Measurements from ENCODE around the gene TNFRSF9.

DNA sequence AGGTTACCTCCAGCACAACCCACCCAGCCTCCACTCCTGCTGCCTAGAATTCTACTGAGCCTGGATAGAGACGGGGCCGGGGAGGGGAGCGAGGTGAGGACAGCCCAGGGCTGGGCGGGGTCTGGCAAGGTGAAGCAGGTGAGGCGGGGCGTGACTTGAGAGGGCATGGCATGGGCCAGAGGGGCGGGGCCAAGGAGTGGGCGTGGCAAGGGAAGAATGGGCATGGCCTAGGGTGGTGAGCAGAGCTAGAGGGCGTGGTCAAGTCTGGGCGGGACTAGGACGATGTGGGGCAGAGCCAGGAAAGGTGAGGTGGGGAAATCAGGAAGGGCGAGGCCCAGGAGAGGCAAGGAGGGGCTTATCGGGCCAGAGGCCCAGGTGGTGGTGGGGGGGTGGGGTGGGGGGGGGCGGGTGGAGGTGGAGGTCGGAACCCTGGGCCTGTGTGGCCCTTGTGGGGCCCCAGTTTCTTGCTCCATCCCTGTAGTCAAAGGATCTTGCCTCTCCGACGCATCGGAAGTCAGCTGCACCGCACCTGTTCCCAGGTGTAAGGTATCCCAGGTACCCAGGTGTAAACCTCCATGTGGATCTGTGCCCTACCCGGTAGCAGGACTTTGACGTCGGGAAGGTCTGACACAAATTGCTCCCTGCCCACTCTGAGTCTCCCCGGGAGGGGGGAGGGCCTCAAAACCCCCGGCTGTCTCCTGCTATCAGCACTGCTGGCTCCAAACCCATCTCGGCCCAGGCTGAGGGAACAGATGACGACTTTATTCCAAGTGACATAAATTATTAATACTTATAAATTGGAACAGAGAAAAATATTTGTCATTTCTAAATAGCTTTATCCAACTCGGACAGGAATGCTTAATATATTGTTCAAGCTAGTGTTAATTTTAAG lies 54.9 kb downstream of the TNFRSF9 start:
- TF ChIP-seq, protein P1, sequence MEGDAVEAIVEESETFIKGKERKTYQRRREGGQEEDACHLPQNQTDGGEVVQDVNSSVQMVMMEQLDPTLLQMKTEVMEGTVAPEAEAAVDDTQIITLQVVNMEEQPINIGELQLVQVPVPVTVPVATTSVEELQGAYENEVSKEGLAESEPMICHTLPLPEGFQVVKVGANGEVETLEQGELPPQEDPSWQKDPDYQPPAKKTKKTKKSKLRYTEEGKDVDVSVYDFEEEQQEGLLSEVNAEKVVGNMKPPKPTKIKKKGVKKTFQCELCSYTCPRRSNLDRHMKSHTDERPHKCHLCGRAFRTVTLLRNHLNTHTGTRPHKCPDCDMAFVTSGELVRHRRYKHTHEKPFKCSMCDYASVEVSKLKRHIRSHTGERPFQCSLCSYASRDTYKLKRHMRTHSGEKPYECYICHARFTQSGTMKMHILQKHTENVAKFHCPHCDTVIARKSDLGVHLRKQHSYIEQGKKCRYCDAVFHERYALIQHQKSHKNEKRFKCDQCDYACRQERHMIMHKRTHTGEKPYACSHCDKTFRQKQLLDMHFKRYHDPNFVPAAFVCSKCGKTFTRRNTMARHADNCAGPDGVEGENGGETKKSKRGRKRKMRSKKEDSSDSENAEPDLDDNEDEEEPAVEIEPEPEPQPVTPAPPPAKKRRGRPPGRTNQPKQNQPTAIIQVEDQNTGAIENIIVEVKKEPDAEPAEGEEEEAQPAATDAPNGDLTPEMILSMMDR (optimal IDR thresholded peaks at IDR 0.05 in 1 of 3, IDR thresholded peaks at IDR 0.05 in 1 of 3, conservative IDR thresholded peaks at IDR 0.05 in 1 of 3; ENCODE audit: extremely low read depth in 1 of 3, insufficient read depth in 2 of 3, low read length in 3 of 3): no peak
- TF ChIP-seq EZH2 (IDR thresholded peaks at IDR 0.05; ENCODE audit: low read length): no peak

Data from keratinocyte (primary cell).